ENCODE measurements around the gene APBA2.

Gene APBA2

GRCh38 chr15:29135309-29135657 lies 249.5 kb downstream of the APBA2 start:
- H3K79me2 ChIP-seq (ENCODE audit: insufficient read depth, low read length) = no peaks in the 10 kb centered on the region
- H3K9ac ChIP-seq (ENCODE audit: low read depth, low read length) = no peak overlapping the region
- no peak overlapping the region for H3K4me3 ChIP-seq (ENCODE audit: low read depth in 1 of 2, low read length in 2 of 2)
- H2AFZ ChIP-seq (ENCODE audit: low read depth, low read length) = no peak overlapping the region
- no peaks in the 10 kb centered on the region for H3K9me3 ChIP-seq (ENCODE audit: insufficient read depth, low read length, severe bottlenecking)
- DNase-seq (no peak), ATAC-seq (ENCODE audit: insufficient read depth, low read depth) (no peak)
- 0 out of 2 replicates have a peak, but pooled peaks cover 3% of the 10 kb centered on the region for H3K4me1 ChIP-seq (ENCODE audit: insufficient read depth, low read length)
- H3K27ac ChIP-seq (ENCODE audit: low read length) = no peak overlapping the region
- no peaks in the 10 kb centered on the region for H4K20me1 ChIP-seq (ENCODE audit: insufficient read depth, low read length)
- no peaks in the 10 kb centered on the region for H3K36me3 ChIP-seq (ENCODE audit: insufficient read depth, low read length)
- peaks cover 7% of the 10 kb centered on the region for H3K27me3 ChIP-seq (ENCODE audit: insufficient read depth, low read length, poor library complexity)
- TF ChIP-seq CTCF (IDR thresholded peaks at IDR 0.05; ENCODE audit: borderline replicate concordance, extremely low read depth, low read length, poor library complexity, severe bottlenecking) (no peak), EZH2 (IDR thresholded peaks at IDR 0.05; ENCODE audit: borderline replicate concordance, low read depth, low read length, severe bottlenecking) (no peak)
- no peak overlapping the region for H3K4me2 ChIP-seq (ENCODE audit: insufficient read depth, low read length)

GRCh38 chr15:29135702-29136646 lies 250.2 kb downstream of the APBA2 start:
- Histone ChIP-seq H3K9ac (ENCODE audit: low read depth, low read length) (no peak overlapping the region), H3K36me3 (ENCODE audit: insufficient read depth, low read length) (no peaks in the 10 kb centered on the region), H3K27me3 (ENCODE audit: insufficient read depth, low read length, poor library complexity) (peaks cover 7% of the 10 kb centered on the region), H2AFZ (ENCODE audit: low read depth, low read length) (no peak overlapping the region), H4K20me1 (ENCODE audit: insufficient read depth, low read length) (no peaks in the 10 kb centered on the region), H3K4me1 (ENCODE audit: insufficient read depth, low read length) (0 out of 2 replicates have a peak, but pooled peaks cover 3% of the 10 kb centered on the region), H3K79me2 (ENCODE audit: insufficient read depth, low read length) (no peaks in the 10 kb centered on the region), H3K4me3 (ENCODE audit: low read depth in 1 of 2, low read length in 2 of 2) (no peak overlapping the region), H3K27ac (ENCODE audit: low read length) (no peak overlapping the region), H3K4me2 (ENCODE audit: insufficient read depth, low read length) (no peak overlapping the region), H3K9me3 (ENCODE audit: insufficient read depth, low read length, severe bottlenecking) (no peaks in the 10 kb centered on the region)
- no peak for ATAC-seq (ENCODE audit: insufficient read depth, low read depth)
- TF ChIP-seq CTCF (IDR thresholded peaks at IDR 0.05; ENCODE audit: borderline replicate concordance, extremely low read depth, low read length, poor library complexity, severe bottlenecking) = no peak
- TF ChIP-seq EZH2 (IDR thresholded peaks at IDR 0.05; ENCODE audit: borderline replicate concordance, low read depth, low read length, severe bottlenecking) = no peak
- DNase-seq = no peak

- H3K79me2 ChIP-seq (ENCODE audit: insufficient read depth, low read length) = no peaks in the 10 kb centered on the region
- H3K9ac ChIP-seq (ENCODE audit: low read depth, low read length) = no peak overlapping the region
- no peak for DNase-seq
These were observed 252.5 kb downstream of the APBA2 start for GRCh38 chr15:29138260-29138659.

More at GRCh38 chr15:29138260-29138659, 252.5 kb downstream of the APBA2 start:
- Histone ChIP-seq H3K4me3 (ENCODE audit: low read depth in 1 of 2, low read length in 2 of 2) (no peak overlapping the region), H2AFZ (ENCODE audit: low read depth, low read length) (no peak overlapping the region), H3K27me3 (ENCODE audit: insufficient read depth, low read length, poor library complexity) (peaks cover 7% of the 10 kb centered on the region), H3K4me2 (ENCODE audit: insufficient read depth, low read length) (no peak overlapping the region), H3K27ac (ENCODE audit: low read length) (no peak overlapping the region), H4K20me1 (ENCODE audit: insufficient read depth, low read length) (no peaks in the 10 kb centered on the region), H3K4me1 (ENCODE audit: insufficient read depth, low read length) (0 out of 2 replicates have a peak, but pooled peaks cover 3% of the 10 kb centered on the region), H3K36me3 (ENCODE audit: insufficient read depth, low read length) (no peaks in the 10 kb centered on the region), H3K9me3 (ENCODE audit: insufficient read depth, low read length, severe bottlenecking) (no peaks in the 10 kb centered on the region)
- no peak for ATAC-seq (ENCODE audit: insufficient read depth, low read depth)
- no peak for TF ChIP-seq CTCF (IDR thresholded peaks at IDR 0.05; ENCODE audit: borderline replicate concordance, extremely low read depth, low read length, poor library complexity, severe bottlenecking)
- TF ChIP-seq EZH2 (IDR thresholded peaks at IDR 0.05; ENCODE audit: borderline replicate concordance, low read depth, low read length, severe bottlenecking) = no peak

Data from DND-41 (cell line).